Measurements from ENCODE around the gene TMEM202.

GRCh38 chr15:72368899-72369298, 29.2 kb upstream of the TMEM202 start:
- TF ChIP-seq PHF8 (IDR thresholded peaks at IDR 0.05; ENCODE audit: borderline replicate concordance, low read depth) (no peak), MAFK (IDR thresholded peaks at IDR 0.05; ENCODE audit: partially characterized antibody) (no peak), CEBPB (IDR thresholded peaks at IDR 0.05) (no peak)
- TF ChIP-seq, protein P1, sequence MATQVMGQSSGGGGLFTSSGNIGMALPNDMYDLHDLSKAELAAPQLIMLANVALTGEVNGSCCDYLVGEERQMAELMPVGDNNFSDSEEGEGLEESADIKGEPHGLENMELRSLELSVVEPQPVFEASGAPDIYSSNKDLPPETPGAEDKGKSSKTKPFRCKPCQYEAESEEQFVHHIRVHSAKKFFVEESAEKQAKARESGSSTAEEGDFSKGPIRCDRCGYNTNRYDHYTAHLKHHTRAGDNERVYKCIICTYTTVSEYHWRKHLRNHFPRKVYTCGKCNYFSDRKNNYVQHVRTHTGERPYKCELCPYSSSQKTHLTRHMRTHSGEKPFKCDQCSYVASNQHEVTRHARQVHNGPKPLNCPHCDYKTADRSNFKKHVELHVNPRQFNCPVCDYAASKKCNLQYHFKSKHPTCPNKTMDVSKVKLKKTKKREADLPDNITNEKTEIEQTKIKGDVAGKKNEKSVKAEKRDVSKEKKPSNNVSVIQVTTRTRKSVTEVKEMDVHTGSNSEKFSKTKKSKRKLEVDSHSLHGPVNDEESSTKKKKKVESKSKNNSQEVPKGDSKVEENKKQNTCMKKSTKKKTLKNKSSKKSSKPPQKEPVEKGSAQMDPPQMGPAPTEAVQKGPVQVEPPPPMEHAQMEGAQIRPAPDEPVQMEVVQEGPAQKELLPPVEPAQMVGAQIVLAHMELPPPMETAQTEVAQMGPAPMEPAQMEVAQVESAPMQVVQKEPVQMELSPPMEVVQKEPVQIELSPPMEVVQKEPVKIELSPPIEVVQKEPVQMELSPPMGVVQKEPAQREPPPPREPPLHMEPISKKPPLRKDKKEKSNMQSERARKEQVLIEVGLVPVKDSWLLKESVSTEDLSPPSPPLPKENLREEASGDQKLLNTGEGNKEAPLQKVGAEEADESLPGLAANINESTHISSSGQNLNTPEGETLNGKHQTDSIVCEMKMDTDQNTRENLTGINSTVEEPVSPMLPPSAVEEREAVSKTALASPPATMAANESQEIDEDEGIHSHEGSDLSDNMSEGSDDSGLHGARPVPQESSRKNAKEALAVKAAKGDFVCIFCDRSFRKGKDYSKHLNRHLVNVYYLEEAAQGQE (IDR thresholded peaks at IDR 0.05) = no peak

All from A549 (cell line).